Endodermal cell (in vitro differentiated cells): ENCODE results near the gene CCL26. TPM values are rescaled to one million over a fixed set of nuclear protein-coding genes. Genes with fewer than 3 reads are reported as not detected.

Experiments
- DNase-seq: peaks from one replicate; pipeline ENCODE4 v3.0.0-alpha.2; 2017
- H3K27ac ChIP-seq: 2 replicates; pipeline ENCODE4 v1.5.1; 2013; ENCODE audit warnings: mild to moderate bottlenecking, low read depth, low read length, moderate library complexity
- H3K27me3 ChIP-seq: 2 replicates; pipeline ENCODE4 v1.6.1; 2013; ENCODE audit warnings: mild to moderate bottlenecking, low read length, moderate library complexity; ENCODE audit not compliant: insufficient read depth, control insufficient read depth, poor library complexity, severe bottlenecking
- H3K36me3 ChIP-seq: 2 replicates; pipeline ENCODE4 v1.7.0; 2013; ENCODE audit warnings: mild to moderate bottlenecking, low read length, moderate library complexity; ENCODE audit not compliant: control insufficient read depth, insufficient read depth
- H3K4me1 ChIP-seq: one replicate; pipeline ENCODE4 v1.7.0; 2013; ENCODE audit warnings: low read length; ENCODE audit not compliant: control insufficient read depth, insufficient read depth
- H3K4me3 ChIP-seq: 2 replicates; pipeline ENCODE4 v1.5.1; 2013; ENCODE audit warnings: mild to moderate bottlenecking, low read length, moderate library complexity
- H3K9ac ChIP-seq: 2 replicates; pipeline ENCODE4 v1.6.1; 2013; ENCODE audit warnings: mild to moderate bottlenecking, low read length, moderate library complexity; ENCODE audit not compliant: poor library complexity, severe bottlenecking; ENCODE audit errors: extremely low read depth
- H3K9me3 ChIP-seq: 2 replicates; pipeline ENCODE4 v1.6.1; 2013; ENCODE audit warnings: mild to moderate bottlenecking, low read length, moderate library complexity; ENCODE audit not compliant: control insufficient read depth
- H3K27ac Mint-ChIP-seq: 2 replicates; pipeline ENCODE4 v1.8.0; 2020; ENCODE audit warnings: mixed read lengths
- H3K27me3 Mint-ChIP-seq: 2 replicates; pipeline ENCODE4 v1.8.0; 2021; ENCODE audit warnings: mild to moderate bottlenecking, mixed read lengths; ENCODE audit not compliant: insufficient read depth
- H3K36me3 Mint-ChIP-seq: 2 replicates; pipeline ENCODE4 v1.8.0; 2020; ENCODE audit warnings: low read depth, mixed read lengths
- H3K4me1 Mint-ChIP-seq: 2 replicates; pipeline ENCODE4 v1.8.0; 2020; ENCODE audit warnings: mixed read lengths
- H3K4me3 Mint-ChIP-seq: 2 replicates; pipeline ENCODE4 v1.8.0; 2020; ENCODE audit warnings: mild to moderate bottlenecking, moderate library complexity, mixed read lengths
- H3K9me3 Mint-ChIP-seq: 2 replicates; pipeline ENCODE4 v1.8.0; 2020; ENCODE audit warnings: mild to moderate bottlenecking, mixed read lengths
- WGBS, 2 experiments: methylation state at CpG; one replicate each; pipeline versions ENCODE4 v1.1.5 to v1.1.7; 2013; ENCODE audit warnings: missing lambda C conversion rate in 2 of 2, mixed read lengths in 1 of 2; ENCODE audit not compliant: insufficient coverage in 1 of 2, insufficient read length in 1 of 2; 5-methylcytosine and 5-hydroxymethylcytosine counted together
- total RNA-seq, 2 donors: library from RNA; stranded (reverse); fragmentation: NEBNext Ultra II Directional in 1 of 2; extraction: Animal tissue kit (Norgen Biotek cat#: 25700) in 1 of 2; gene quantifications; 2 replicates in 1 of 2; 3 replicates in 1 of 2; pipeline ENCODE4 v1.2.1, GENCODE V29; 2021
- TF ChIP-seq, protein P1 (sequence below): fragments of 200-600 bp; sonication (generic); conservative IDR thresholded peaks from 2 replicates; pipeline ENCODE4 v1.5.0; 2021; ENCODE audit warnings: antibody characterized with exemption, mild to moderate bottlenecking

Gene CCL26
- total RNA-seq, 2 donors from 2014 or later, result 1.2 to 2.9 TPM

DNA sequence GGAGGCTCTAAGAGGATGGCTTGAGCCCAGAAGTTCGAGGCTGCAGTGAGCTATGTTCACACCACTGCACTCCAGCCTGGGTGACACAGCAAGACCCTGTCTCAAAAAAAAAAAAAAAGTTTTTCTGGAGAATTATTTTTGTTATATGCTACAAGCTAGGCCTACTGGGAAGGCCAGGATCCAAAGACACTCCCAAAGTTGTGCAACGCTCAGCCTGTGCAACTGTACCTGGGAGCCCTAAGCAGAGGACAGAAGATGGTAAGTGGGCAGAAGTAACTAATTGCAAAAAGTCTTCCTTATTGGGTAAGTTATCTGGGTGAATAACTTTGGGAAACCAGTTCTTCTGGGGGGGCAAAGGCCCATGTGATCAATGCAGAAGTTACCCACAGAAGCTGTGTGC lies 50.6 kb downstream of the CCL26 start:
- H3K4me3 ChIP-seq, result no peak overlapping the region
- TF ChIP-seq, protein P1, sequence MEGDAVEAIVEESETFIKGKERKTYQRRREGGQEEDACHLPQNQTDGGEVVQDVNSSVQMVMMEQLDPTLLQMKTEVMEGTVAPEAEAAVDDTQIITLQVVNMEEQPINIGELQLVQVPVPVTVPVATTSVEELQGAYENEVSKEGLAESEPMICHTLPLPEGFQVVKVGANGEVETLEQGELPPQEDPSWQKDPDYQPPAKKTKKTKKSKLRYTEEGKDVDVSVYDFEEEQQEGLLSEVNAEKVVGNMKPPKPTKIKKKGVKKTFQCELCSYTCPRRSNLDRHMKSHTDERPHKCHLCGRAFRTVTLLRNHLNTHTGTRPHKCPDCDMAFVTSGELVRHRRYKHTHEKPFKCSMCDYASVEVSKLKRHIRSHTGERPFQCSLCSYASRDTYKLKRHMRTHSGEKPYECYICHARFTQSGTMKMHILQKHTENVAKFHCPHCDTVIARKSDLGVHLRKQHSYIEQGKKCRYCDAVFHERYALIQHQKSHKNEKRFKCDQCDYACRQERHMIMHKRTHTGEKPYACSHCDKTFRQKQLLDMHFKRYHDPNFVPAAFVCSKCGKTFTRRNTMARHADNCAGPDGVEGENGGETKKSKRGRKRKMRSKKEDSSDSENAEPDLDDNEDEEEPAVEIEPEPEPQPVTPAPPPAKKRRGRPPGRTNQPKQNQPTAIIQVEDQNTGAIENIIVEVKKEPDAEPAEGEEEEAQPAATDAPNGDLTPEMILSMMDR, result no peak
- Mint-ChIP-seq H3K27me3 (no peaks in the 10 kb centered on the region), H3K9me3 (no peaks in the 10 kb centered on the region), H3K27ac (no peak overlapping the region), H3K4me3 (no peak overlapping the region), H3K4me1 (no peaks in the 10 kb centered on the region), H3K36me3 (peaks cover 4% of the 10 kb centered on the region)
- no peaks in the 10 kb centered on the region for H3K36me3 ChIP-seq
- H3K9ac ChIP-seq, result no peak overlapping the region
- no peaks in the 10 kb centered on the region for H3K27me3 ChIP-seq
- H3K9me3 ChIP-seq, result no peaks in the 10 kb centered on the region
- no peak overlapping the region for H3K27ac ChIP-seq
- no peak for DNase-seq
- 88 to 91% methylated on average over 2 of the region's 2 CpGs for WGBS, 2 experiments
- no peaks in the 10 kb centered on the region for H3K4me1 ChIP-seq

DNA sequence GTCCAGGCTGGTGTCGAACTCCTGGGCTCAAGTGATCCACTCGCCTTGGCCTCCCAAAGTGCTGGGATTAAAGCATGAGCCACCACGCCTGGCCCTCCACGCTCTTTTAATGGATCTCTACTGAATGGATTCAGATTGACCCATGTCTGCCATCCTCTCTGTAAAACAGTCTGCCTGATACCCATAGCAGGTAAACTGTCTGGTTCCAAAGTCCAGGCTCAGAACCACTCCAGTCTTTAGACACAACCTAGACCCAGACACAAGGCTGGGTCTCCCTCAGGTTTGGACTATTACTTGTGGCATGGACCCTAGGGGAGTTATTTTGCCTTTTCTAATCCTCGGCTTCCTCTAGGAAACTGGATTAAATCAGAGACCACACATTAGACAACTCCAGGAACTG lies 52.4 kb downstream of the CCL26 start:
- 94% methylated on average over 5 of the region's 5 CpGs for WGBS, 2 experiments
- no peak overlapping the region for H3K27ac ChIP-seq
- H3K36me3 ChIP-seq, result no peaks in the 10 kb centered on the region
- Mint-ChIP-seq H3K27me3 (no peaks in the 10 kb centered on the region), H3K4me3 (no peak overlapping the region), H3K36me3 (peaks cover 6% of the 10 kb centered on the region), H3K9me3 (peaks cover 2% of the 10 kb centered on the region), H3K4me1 (no peaks in the 10 kb centered on the region), H3K27ac (no peak overlapping the region)
- H3K9ac ChIP-seq, result no peak overlapping the region
- H3K4me3 ChIP-seq, result no peak overlapping the region
- TF ChIP-seq, protein P1, result no peak
- no peak for DNase-seq
- no peaks in the 10 kb centered on the region for H3K4me1 ChIP-seq
- H3K9me3 ChIP-seq, result no peaks in the 10 kb centered on the region
- no peaks in the 10 kb centered on the region for H3K27me3 ChIP-seq

Other genes starting within 250 kb of the CCL26 start
- 10 to 100 TPM; 64.7 to 70.0 TPM for gene HIP1, start 33.3 kb downstream of the CCL26 start, total RNA-seq
- not detected for gene CCL24, start 41.6 kb upstream of the CCL26 start, total RNA-seq
- gene RHBDD2, start 106.8 kb upstream of the CCL26 start, total RNA-seq, result 10 to 100 TPM; 51.6 to 68.9 TPM
- 10 to 100 TPM; 85.2 to 92.9 TPM for gene POR, start 142.9 kb upstream of the CCL26 start, total RNA-seq
- 10 to 100 TPM; 18.8 to 19.1 TPM for gene TMEM120A, start 222.4 kb upstream of the CCL26 start, total RNA-seq